Endothelial cell of umbilical vein (primary cell): ENCODE data around the gene OLFML2A. TPM values are rescaled to one million over a fixed set of nuclear protein-coding genes. Genes with fewer than 3 reads are reported as not detected.

Experiments
- BruUV-seq: library from RNA; stranded (reverse); fragments of 400-500 nt; replicated peaks from 2 replicates; lab custom pipeline; 2021; lab: Mats Ljungman, UMichigan
- CTCF ChIA-PET: fragments of 300-600, 350-600 bp; sonication (Branson Sonifier 250); formaldehyde crosslinking; loops from one replicate; lab custom pipeline; 2021; ENCODE audit warnings: antibody characterized with exemption, inconsistent platforms; lab: Charles Lee
- POLR2A ChIA-PET: fragments of 300-600, 350-600 bp; sonication (Branson Sonifier 250); formaldehyde crosslinking; loops from one replicate; lab custom pipeline; 2021; ENCODE audit warnings: antibody characterized with exemption, inconsistent platforms; lab: Charles Lee
- DNase-seq: peaks from one replicate; pipeline ENCODE4 v3.0.0-alpha.2; 2011; ENCODE audit warnings: low read depth, low spot score
- FAIRE-seq: peaks from 2 replicates; lab custom pipeline; 2011; peaks lifted over from hg19 to GRCh38; lab: Jason Lieb, UNC
- H2AFZ ChIP-seq: 2 replicates; pipeline ENCODE4 v1.6.0; 2012; ENCODE audit warnings: low read depth, low read length, control low read depth, inconsistent platforms
- H3K27ac ChIP-seq: 2 replicates; pipeline ENCODE4 v1.5.1; 2011; ENCODE audit warnings: low read depth, mild to moderate bottlenecking, control low read depth, low read length, moderate library complexity; ENCODE audit not compliant: insufficient read depth
- H3K27me3 ChIP-seq, 2 experiments: 2 replicates each; pipeline versions ENCODE4 v1.6.0 to v1.6.1; 2011; ENCODE audit warnings: low read length in 2 of 2, mixed read lengths in 1 of 2; ENCODE audit not compliant: control insufficient read depth in 2 of 2, insufficient read depth in 2 of 2
- H3K36me3 ChIP-seq, 2 experiments: 2 replicates in 1 of 2; 3 replicates in 1 of 2; pipeline ENCODE4 v1.5.1; 2011; ENCODE audit warnings: low read length in 2 of 2, mild to moderate bottlenecking in 1 of 2, moderate library complexity in 1 of 2; ENCODE audit not compliant: control insufficient read depth in 2 of 2, insufficient read depth in 2 of 2; ENCODE audit errors: extremely low read depth in 1 of 2
- H3K4me1 ChIP-seq: 3 replicates; pipeline ENCODE4 v1.5.1; 2011; ENCODE audit warnings: mild to moderate bottlenecking, low read length; ENCODE audit not compliant: control insufficient read depth, insufficient read depth; ENCODE audit errors: extremely low read depth
- H3K4me2 ChIP-seq: 2 replicates; pipeline ENCODE4 v1.6.1; 2011; ENCODE audit warnings: low read length, control low read depth, mixed read lengths; ENCODE audit not compliant: insufficient read depth
- H3K4me3 ChIP-seq, 3 experiments: fragments of 200-600 bp in 1 of 3; sonication (generic), shearing (Covaris generic) in 1 of 3; replicated peaks in 1 of 3; 2 replicates each; pipeline ENCODE4 v1.5.1; 2011 to 2016; ENCODE audit warnings: control low read depth in 3 of 3, low read length in 3 of 3, mild to moderate bottlenecking in 2 of 3, inconsistent platforms in 1 of 3, low read depth in 1 of 3, moderate library complexity in 1 of 3; ENCODE audit not compliant: insufficient read depth in 1 of 3
- H3K79me2 ChIP-seq: 2 replicates; pipeline ENCODE4 v1.6.0; 2012; ENCODE audit warnings: low read length, inconsistent platforms; ENCODE audit not compliant: control insufficient read depth, insufficient read depth
- H3K9ac ChIP-seq: replicated peaks from 2 replicates; pipeline ENCODE3; 2011; ENCODE audit warnings: low read length, control low read depth; ENCODE audit not compliant: insufficient read depth; ENCODE audit errors: extremely low read depth
- H3K9me1 ChIP-seq: replicated peaks from 3 replicates; pipeline ENCODE4 v1.6.0; 2011; ENCODE audit warnings: mild to moderate bottlenecking, low read length; ENCODE audit not compliant: control insufficient read depth, insufficient read depth; ENCODE audit errors: extremely low read depth
- H3K9me3 ChIP-seq: replicated peaks from 2 replicates; pipeline ENCODE4 v1.5.1; 2012; ENCODE audit warnings: low read length, inconsistent platforms; ENCODE audit not compliant: control insufficient read depth, insufficient read depth
- H4K20me1 ChIP-seq: replicated peaks from 2 replicates; pipeline ENCODE3; 2011; ENCODE audit warnings: mild to moderate bottlenecking, low read length; ENCODE audit not compliant: control insufficient read depth, insufficient read depth; ENCODE audit errors: extremely low read depth
- CTCF ChIP-seq, 2 donors: IDR thresholded peaks; 1 replicate in 1 of 2; 2 replicates in 1 of 2; pipeline ENCODE4 v1.5.1; 2011; ENCODE audit warnings: low read length in 2 of 2, mild to moderate bottlenecking in 2 of 2, moderate library complexity in 2 of 2, control low read depth in 1 of 2, inconsistent platforms in 1 of 2, low read depth in 1 of 2; ENCODE audit not compliant: insufficient read depth in 1 of 2; ENCODE audit errors: extremely low read depth in 1 of 2
- EZH2 ChIP-seq: IDR thresholded peaks from 2 replicates; pipeline ENCODE4 v1.6.1; 2012; ENCODE audit warnings: borderline replicate concordance, low read depth, mild to moderate bottlenecking, moderate library complexity, low read length, inconsistent platforms; ENCODE audit not compliant: severe bottlenecking
- FOS ChIP-seq: IDR thresholded peaks from 2 replicates; pipeline ENCODE4 v1.6.1; 2011; ENCODE audit warnings: mild to moderate bottlenecking, low read length, moderate library complexity, borderline replicate concordance; ENCODE audit not compliant: insufficient read depth
- GATA2 ChIP-seq: IDR thresholded peaks from 2 replicates; pipeline ENCODE4 v1.7.0; 2011; ENCODE audit warnings: low read depth, mild to moderate bottlenecking, moderate library complexity, mixed read lengths, low read length; ENCODE audit not compliant: insufficient read length, insufficient read depth
- JUN ChIP-seq: IDR thresholded peaks from 2 replicates; pipeline ENCODE4 v1.6.1; 2011; ENCODE audit warnings: borderline replicate concordance, low read depth; ENCODE audit not compliant: insufficient read length, insufficient read depth
- MAX ChIP-seq: IDR thresholded peaks from 2 replicates; pipeline ENCODE4 v1.6.1; 2011; ENCODE audit not compliant: insufficient read depth, insufficient read length
- MYC ChIP-seq: IDR thresholded peaks from one replicate; pipeline ENCODE4 v1.6.1; 2011; ENCODE audit warnings: mild to moderate bottlenecking, low read depth, low read length
- POLR2A ChIP-seq: IDR thresholded peaks from 2 replicates; pipeline ENCODE4 v1.6.1; 2012; ENCODE audit warnings: low read depth, mild to moderate bottlenecking, control low read depth, low read length
- POLR2AphosphoS5 ChIP-seq: IDR thresholded peaks from 2 replicates; pipeline ENCODE4 v1.6.1; 2012; ENCODE audit warnings: low read depth, mild to moderate bottlenecking, control low read depth, low read length, moderate library complexity; ENCODE audit not compliant: insufficient read depth
- dilution Hi-C: fragments of 300-500 bp; cut with MboI; formaldehyde crosslinking; loops from one replicate; pipeline ENCODE4 v1.15.0; 2019; ENCODE audit warnings: low sequenced_read_pairs; ENCODE audit not compliant: extremely low pct_ligation_motif_present
- intact Hi-C: fragments of 100-400 bp; cut with micrococcal nuclease; formaldehyde crosslinking; loops from one replicate; pipeline ENCODE4 v1.10.0; 2022
- polyA plus RNA-seq, 4 experiments: library from polyadenylated mRNA; depleted of rRNA in 3 of 4; stranded (reverse) in 3 of 4; unstranded in 1 of 4; fragments of >200 nt; gene quantifications; 2 replicates each; pipeline versions ENCODE4 v1.2.1 to v1.2.3, GENCODE V29; 2011 to 2012; ENCODE audit warnings: missing spikeins in 1 of 4
- total RNA-seq: library from RNA; stranded (reverse); gene quantifications from 2 replicates; pipeline ENCODE4 v1.2.3, GENCODE V29; 2021

OLFML2A gene
- total and polyA plus RNA-seq, 2 donors (not counting 3 experiments of a cell fraction or from before 2014, with no cell fraction given) = 0.92 to 1.1 TPM

- BruUV-seq = no TSS peak
- H3K79me2 ChIP-seq = no peaks in the 10 kb centered on the region
- no peaks in the 10 kb centered on the region for H4K20me1 ChIP-seq
- H3K4me3 ChIP-seq = no peak overlapping the region
- dilution Hi-C loops (no loop called here), intact Hi-C loops (no loop called here)
- no peak overlapping the region for H2AFZ ChIP-seq
- H3K27ac ChIP-seq = no peak overlapping the region
- H3K4me1 ChIP-seq = no peaks in the 10 kb centered on the region
- ChIA-PET CTCF (interaction anchor here (1.0 kb wide), 1 partner anchor 130 kb away, joined by 4 read pairs; no protein-coding TSS in a partner anchor), POLR2A (no interaction called here)
- FAIRE-seq (no peak), DNase-seq (no peak)
- peaks cover 0 to 1% of the 10 kb centered on the region in 2 experiments for H3K27me3 ChIP-seq
- no peak overlapping the region for H3K9ac ChIP-seq
- no peaks in the 10 kb centered on the region for H3K36me3 ChIP-seq
- H3K9me1 ChIP-seq = no peaks in the 10 kb centered on the region
- H3K4me2 ChIP-seq = no peak overlapping the region
- no peaks in the 10 kb centered on the region for H3K9me3 ChIP-seq
- TF ChIP-seq JUN = no peak
- no peak for TF ChIP-seq MYC
- TF ChIP-seq POLR2AphosphoS5 = no peak
- no peak for TF ChIP-seq CTCF (IDR thresholded peaks at IDR 0.05; ENCODE audit: extremely low read depth in 1 of 2, insufficient read depth in 1 of 2, low read depth in 1 of 2, low read length in 2 of 2)
- no peak for TF ChIP-seq EZH2
- no peak for TF ChIP-seq GATA2
- no peak for TF ChIP-seq MAX
- no peak for TF ChIP-seq POLR2A
- TF ChIP-seq FOS = no peak
These were observed 29.9 kb upstream of the OLFML2A start for GRCh38 chr9:124747065-124747464.
